Measurements from ENCODE around the gene TOMM7.

DNA sequence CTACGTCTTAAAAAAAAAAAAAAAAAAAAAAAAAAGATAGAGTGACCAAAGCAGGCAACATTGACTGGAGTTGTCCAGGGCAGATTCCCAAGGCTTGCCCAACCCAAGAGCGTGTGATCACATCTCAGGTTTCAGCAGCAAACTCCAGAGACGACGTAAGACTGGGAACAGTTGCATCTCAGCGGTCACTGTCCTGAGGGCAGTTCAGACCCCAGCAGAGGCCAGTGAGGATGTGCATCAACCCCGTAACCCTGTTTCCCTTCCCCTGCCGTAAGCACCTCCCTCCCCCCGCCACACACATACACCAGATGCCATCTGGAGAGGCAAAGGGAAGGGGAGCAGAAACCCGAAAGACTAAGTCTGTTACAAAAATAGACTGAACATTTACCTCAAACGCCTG is 19.3 kb upstream of the TOMM7 start:
- TF ChIP-seq, protein P1, sequence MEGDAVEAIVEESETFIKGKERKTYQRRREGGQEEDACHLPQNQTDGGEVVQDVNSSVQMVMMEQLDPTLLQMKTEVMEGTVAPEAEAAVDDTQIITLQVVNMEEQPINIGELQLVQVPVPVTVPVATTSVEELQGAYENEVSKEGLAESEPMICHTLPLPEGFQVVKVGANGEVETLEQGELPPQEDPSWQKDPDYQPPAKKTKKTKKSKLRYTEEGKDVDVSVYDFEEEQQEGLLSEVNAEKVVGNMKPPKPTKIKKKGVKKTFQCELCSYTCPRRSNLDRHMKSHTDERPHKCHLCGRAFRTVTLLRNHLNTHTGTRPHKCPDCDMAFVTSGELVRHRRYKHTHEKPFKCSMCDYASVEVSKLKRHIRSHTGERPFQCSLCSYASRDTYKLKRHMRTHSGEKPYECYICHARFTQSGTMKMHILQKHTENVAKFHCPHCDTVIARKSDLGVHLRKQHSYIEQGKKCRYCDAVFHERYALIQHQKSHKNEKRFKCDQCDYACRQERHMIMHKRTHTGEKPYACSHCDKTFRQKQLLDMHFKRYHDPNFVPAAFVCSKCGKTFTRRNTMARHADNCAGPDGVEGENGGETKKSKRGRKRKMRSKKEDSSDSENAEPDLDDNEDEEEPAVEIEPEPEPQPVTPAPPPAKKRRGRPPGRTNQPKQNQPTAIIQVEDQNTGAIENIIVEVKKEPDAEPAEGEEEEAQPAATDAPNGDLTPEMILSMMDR (IDR thresholded peaks at IDR 0.05), result no peak
- no peak for TF ChIP-seq POLR2AphosphoS5 (IDR thresholded peaks at IDR 0.05; ENCODE audit: low read depth, low read length)

Data from Panc1 (cell line).